ENCODE measurements around the gene NTHL1.
"Not testable (repeated sequence)": the region's sequence is repeated elsewhere in the genome, so short reads cannot be mapped to it uniquely, and the experiment has no call there.

NTHL1 gene

DNA sequence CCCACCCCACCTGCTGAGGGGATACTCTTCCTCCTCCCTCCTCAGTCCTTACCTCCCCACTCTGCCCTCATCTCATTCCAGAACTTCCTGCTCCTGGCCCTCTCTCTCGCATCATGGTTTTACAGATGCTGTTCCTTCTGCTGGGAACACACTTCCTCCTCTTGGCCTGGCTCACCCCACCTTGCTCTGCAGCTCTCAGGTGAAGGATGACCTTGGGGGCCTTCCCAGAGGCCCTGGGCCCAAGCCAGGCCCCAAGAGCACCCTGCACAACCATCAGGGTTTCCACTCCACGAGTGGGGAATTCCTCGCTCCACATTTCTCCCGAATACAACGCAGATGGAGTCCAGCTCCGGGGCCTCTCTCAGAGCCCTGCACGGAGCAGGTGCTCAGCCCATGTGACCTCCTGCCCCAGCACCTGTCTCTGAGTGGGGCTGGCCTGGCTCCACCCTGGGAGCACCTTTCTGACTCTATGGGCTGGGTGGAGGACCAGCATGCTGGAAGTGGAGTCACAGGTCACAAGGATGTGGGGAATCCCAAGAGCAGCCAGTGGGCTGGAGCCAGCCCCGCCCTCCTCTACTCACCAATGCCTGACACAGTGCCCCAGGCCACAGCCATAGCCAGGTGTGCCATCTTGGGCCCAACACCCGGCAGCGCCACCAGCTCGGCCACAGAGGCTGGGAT, 4.5 kb downstream of the NTHL1 start:
- DNase-seq (ENCODE audit: low read depth in 2 of 3, low spot score in 1 of 3) = no peak

GRCh38 chr16:2042171-2042985, 5.3 kb downstream of the NTHL1 start:
- DNase-seq (ENCODE audit: low read depth in 2 of 3, low spot score in 1 of 3) = no peak

DNA sequence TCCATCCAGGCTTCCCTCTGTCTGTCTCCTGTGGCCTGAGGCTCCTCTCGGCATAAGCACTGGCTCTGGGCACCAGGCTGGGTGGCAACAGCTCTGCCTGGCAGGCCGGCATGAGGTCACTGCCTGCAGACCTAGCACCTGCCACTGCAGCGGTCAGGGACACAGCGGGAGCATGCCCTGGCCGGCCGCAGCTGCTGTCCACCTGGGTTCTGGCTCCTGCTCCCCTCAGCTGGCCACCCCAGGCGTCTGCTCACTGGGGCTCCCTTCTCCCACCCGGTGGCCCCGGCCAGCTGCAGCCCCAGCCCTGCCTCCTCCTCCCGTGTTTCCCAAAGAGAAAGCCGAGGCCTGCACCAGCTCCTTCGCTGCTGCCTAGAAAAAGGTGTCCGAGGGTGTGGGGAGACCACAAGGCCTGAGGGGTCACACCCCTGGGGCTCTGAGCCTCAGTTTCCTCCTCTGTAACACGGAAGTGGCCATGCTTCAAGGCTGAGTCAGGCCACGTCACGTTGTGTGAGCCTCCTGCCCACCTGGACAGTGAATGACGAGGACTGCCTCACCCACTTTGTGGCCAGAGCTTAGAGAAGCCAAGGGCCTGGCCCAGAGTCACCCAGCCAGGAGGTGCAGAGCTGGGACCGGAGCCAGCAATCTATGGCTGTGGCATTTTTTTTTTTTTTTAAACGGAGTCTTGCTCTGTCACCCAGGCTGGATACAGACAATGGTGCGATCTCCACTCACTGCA, 6.7 kb downstream of the NTHL1 start:
- DNase-seq (ENCODE audit: low read depth in 2 of 3, low spot score in 1 of 3) = no peak

- no peak for DNase-seq (ENCODE audit: low read depth in 2 of 3, low spot score in 1 of 3)
Measured at GRCh38 chr16:2040041-2040786, 7.4 kb downstream of the NTHL1 start.

DNA sequence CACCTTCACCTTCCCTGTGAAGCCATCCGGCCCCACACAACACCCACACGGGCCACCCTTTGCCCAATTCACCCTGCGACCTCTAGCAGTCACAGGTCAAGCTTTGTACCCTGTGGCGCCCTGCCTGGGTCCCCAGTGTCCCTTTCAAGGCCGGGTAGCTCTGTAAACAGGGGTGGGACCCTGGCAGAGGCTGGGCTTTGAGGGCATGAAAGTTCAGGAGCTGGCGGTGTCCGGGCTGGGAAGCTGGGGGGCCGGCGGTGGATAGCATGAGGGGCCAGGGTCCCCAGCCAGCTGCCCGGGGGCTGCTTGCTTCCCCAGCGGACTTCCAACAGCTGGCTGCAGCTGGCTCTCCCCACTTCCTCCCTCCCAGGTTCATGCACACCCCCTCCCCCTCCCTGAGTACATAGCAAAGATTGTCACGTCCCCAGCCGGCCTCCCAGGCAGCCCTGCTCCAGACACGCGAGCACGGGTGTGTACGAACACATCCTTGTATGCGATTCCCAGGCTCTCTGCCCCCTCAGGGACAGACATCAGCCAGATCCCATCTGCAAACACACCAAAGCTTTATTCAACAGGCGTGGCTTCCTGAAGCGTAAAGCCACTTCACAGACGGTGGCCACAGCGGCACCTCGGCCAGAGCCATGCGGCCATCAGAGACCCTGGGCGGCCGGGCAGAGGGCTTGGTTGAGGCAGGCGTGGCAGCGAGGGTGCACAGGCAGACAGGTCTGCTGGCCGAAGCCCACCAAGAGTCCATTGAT, 8.2 kb downstream of the NTHL1 start:
- DNase-seq (ENCODE audit: low read depth in 2 of 3, low spot score in 1 of 3) = no peak

- no peak for DNase-seq (ENCODE audit: low read depth in 2 of 3, low spot score in 1 of 3)
Measured at GRCh38 chr16:2038382-2039231, 9.0 kb downstream of the NTHL1 start.

DNA sequence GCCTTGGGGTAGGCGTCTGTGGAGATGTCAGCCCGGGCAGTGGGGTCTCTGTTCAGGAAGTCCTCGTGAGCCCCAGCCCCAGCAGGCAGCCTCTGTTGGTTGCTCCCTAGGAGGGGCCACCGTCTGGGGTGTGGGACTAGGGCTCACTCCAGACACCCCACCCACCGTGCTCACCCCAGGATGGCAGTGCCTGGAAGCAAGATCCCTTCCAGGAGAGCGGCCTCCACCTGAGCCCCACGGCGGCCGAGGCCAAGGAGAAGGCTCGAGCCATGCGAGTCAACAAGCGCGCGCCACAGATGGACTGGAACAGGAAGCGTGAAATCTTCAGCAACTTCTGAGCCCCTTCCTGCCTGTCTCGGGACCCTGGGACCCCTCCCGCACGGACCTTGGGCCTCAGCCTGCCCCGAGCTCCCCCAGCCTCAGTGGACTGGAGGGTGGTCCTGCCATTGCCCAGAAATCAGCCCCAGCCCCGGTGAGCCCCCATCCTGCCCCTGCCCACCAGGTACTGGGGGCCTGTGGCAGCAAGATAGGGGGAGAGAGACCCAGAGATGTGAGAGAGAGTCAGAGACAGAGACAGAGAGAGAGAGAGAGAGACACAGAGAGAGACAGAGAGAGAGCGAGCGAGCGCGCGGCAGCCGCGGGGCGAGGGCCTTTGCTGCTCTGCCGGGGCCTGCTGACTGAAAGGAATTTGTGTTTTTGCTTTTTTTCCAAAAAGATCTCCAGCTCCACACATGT, 9.8 kb downstream of the NTHL1 start:
- no peak for DNase-seq (ENCODE audit: low read depth in 2 of 3, low spot score in 1 of 3)

DNA sequence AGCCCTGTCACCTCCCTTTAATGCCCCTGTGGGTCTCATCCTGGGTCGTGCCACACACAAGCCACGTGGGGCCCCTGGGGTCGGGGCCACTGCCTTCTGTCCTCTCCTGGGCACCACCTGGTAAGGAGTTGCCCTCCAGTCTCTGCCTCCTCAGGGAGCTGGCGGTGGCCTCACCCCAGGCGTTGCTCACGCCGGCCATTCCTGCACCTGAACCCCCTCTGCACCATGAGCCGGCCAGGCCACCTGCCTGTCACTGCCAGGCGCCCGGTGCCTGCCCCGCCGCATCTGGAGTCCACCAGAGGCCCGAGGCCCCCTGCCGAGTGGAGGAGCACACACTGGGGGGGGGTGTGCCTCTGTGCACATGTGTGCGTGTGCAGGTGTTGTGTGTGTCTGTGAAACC, 10.5 kb downstream of the NTHL1 start:
- no peak for DNase-seq (ENCODE audit: low read depth in 2 of 3, low spot score in 1 of 3)

- DNase-seq (ENCODE audit: low read depth in 2 of 3, low spot score in 1 of 3) = no peak
Measured at GRCh38 chr16:2036200-2036966, 11.3 kb downstream of the NTHL1 start.

DNA sequence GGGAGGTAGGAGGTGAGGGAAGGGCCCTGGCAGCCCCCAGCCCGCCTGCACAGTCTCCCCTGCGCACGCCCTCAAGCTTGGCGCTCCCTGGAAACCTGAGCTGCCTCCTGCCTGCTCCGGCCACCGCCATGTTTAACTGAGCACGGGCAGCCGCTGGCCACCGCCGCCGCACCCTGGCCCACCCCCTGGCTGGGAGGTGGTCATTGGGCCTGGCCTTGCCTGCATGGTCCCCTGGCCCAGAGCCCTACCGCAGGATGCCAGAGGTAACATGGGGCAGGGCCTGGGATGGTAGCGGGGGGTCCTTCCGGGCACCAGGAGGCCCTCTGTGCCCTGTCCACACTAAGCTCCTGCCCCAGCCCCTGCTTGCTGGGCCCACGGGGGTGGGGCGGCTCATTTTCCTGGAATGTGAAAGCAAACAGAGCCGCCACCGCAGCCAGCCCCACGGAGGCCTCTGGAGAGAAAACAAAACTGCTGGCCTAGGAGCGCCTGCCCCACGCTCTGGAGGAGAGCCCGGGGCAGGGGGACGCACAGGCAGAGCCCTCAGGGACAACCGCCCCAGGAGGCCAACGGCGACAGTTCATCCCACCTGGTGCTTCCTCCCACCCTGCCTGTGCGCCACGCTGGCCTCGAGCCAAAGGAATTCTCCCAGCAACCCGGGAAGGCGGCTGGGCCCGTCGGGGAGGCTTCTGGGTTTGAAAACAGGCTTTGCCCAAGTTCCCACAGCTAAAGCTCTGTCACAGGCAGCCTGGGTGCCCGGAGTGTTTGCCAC, 12.0 kb downstream of the NTHL1 start:
- DNase-seq (ENCODE audit: low read depth in 2 of 3, low spot score in 1 of 3) = no peak

- DNase-seq (ENCODE audit: low read depth in 2 of 3, low spot score in 1 of 3) = no peak
Measured at GRCh38 chr16:2034696-2035430, 12.8 kb downstream of the NTHL1 start.

- not testable (repeated sequence) for DNase-seq (ENCODE audit: low read depth in 2 of 3, low spot score in 1 of 3)
Measured at GRCh38 chr16:2033909-2034695, 13.5 kb downstream of the NTHL1 start.

GRCh38 chr16:2033057-2033908, 14.4 kb downstream of the NTHL1 start:
- DNase-seq (ENCODE audit: low read depth in 2 of 3, low spot score in 1 of 3) = no peak

GRCh38 chr16:2032285-2033056, 15.2 kb downstream of the NTHL1 start:
- no peak for DNase-seq (ENCODE audit: low read depth in 2 of 3, low spot score in 1 of 3)

Measured in stimulated activated CD4-positive, alpha-beta T cell treated with anti-CD3 and anti-CD28 coated beads, Interleukin-12 subunit alpha, Interleukin-12 subunit beta, amount 100 ng/mL, for 48 hours (primary cell).